Right lobe of liver (tissue), 6 donors: Measurements from ENCODE around the gene C9orf50. TPM values are rescaled to one million over a fixed set of nuclear protein-coding genes. Genes with fewer than 3 reads are reported as not detected.

Experiments
- ATAC-seq, 4 donors: fragments of 200-7000 bp; cut with Tn5 transposase; one replicate each; pipeline ENCODE4 v1.9.1; 2020; ENCODE audit warnings: mild to moderate bottlenecking in 4 of 4, moderate library complexity in 4 of 4
- DNase-seq, 3 donors: peaks; one replicate each; pipeline ENCODE4 v3.0.0-alpha.2; 2020
- H3K27ac ChIP-seq, 3 donors: fragments of 200-600 bp; one replicate each; pipeline ENCODE4 v1.8.0; 2022
- H3K27me3 ChIP-seq, 2 donors: fragments of 200-600 bp; one replicate each; pipeline ENCODE4 v1.8.0; 2022
- H3K36me3 ChIP-seq, 4 donors: fragments of 200-600 bp; sonication (generic) in 1 of 4; one replicate each; pipeline versions ENCODE4 v1.5.1 to v1.8.0; 2017 to 2022; ENCODE audit warnings: control low read depth in 1 of 4
- H3K4me1 ChIP-seq, 4 donors: fragments of 200-600 bp; sonication (generic) in 1 of 4; one replicate each; pipeline versions ENCODE4 v1.5.1 to v1.8.0; 2017 to 2022; ENCODE audit warnings: control low read depth in 1 of 4
- H3K4me3 ChIP-seq, 3 donors: fragments of 200-600 bp; one replicate each; pipeline ENCODE4 v1.8.0; 2022
- H3K9me3 ChIP-seq, 4 donors: fragments of 200-600 bp; sonication (generic) in 1 of 4; one replicate each; pipeline versions ENCODE4 v1.5.1 to v1.8.0; 2017 to 2022; ENCODE audit warnings: control low read depth in 1 of 4
- CTCF ChIP-seq, 4 donors: fragments of 200-600 bp in 3 of 4; fragments of 450-650 bp in 1 of 4; IDR thresholded peaks; one replicate each; pipeline versions ENCODE4 v1.5.1 to v1.8.0; 2016 to 2022; ENCODE audit warnings: antibody characterized with exemption in 4 of 4, mild to moderate bottlenecking in 2 of 4
- POLR2A ChIP-seq: fragments of 450-650 bp; IDR thresholded peaks from one replicate; pipeline ENCODE4 v1.6.1; 2017; ENCODE audit warnings: antibody characterized with exemption, mild to moderate bottlenecking
- WGBS: methylation state at CpG from one replicate; pipeline ENCODE4 v1.1.6; 2018; ENCODE audit warnings: low coverage, low lambda C conversion rate; ENCODE audit not compliant: insufficient coverage; ENCODE audit errors: missing lambda C conversion rate; 5-methylcytosine and 5-hydroxymethylcytosine counted together
- intact Hi-C, 2 donors: fragments of 100-400 bp; cut with DNase I; formaldehyde crosslinking; loops; one replicate each; pipeline versions ENCODE4 v1.11.2 to v1.14.1; 2022
- total RNA-seq, 6 experiments: library from RNA; depleted of rRNA in 2 of 6; stranded (reverse); fragments of >200 nt in 2 of 6; fragmentation: NEBNext Ultra II Directional in 3 of 6; extraction: Animal tissue kit (Norgen Biotek cat#: 25700) in 3 of 6; gene quantifications; one replicate each; pipeline versions ENCODE4 v1.1.0 to v1.2.4, GENCODE V29; 2016 to 2023
- donor health status: DM: no; HTN: yes; CAD: no.
- donor health status: DM: no; HTN: no; CAD: no.
- donor health status: DM: no; HTN: no; CAD: no.
- donor health status: DM: no; HTN: yes; CAD: no.
- donor health status: DM: no; HTN: yes; CAD: no.

C9orf50 gene
- total RNA-seq, 6 experiments from 2014 or later, result not detected

GRCh38 chr9:129601082-129601674, 19.7 kb downstream of the C9orf50 start:
- intact Hi-C loops, result loop anchor here (10.0 kb wide), 2 partner anchors 96 to 426 kb away; partner anchors contain the start of gene IER5L (in 1 of the 2)
- no peak for DNase-seq
- TF ChIP-seq POLR2A (no peak), CTCF (IDR thresholded peaks at IDR 0.05) (no peak)
- H3K36me3 ChIP-seq, result no peaks in the 10 kb centered on the region
- no peak overlapping the region for H3K4me3 ChIP-seq
- H3K27me3 ChIP-seq, result no peaks in the 10 kb centered on the region
- 87% methylated on average over 9 of the region's 9 CpGs for WGBS
- H3K27ac ChIP-seq, result no peak overlapping the region
- no peaks in the 10 kb centered on the region for H3K9me3 ChIP-seq
- ATAC-seq, result no peak
- peaks cover 0 to 12% (median 1%) of the 10 kb centered on the region in 4 donors for H3K4me1 ChIP-seq

GRCh38 chr9:129598089-129598596, 22.8 kb downstream of the C9orf50 start:
- no peak for ATAC-seq
- Histone ChIP-seq H3K4me3 (peak overlapping the region in 1 of 3 donors; percentile 23), H3K27me3 (no peaks in the 10 kb centered on the region), H3K9me3 (no peaks in the 10 kb centered on the region), H3K36me3 (no peaks in the 10 kb centered on the region), H3K27ac (no peak overlapping the region), H3K4me1 (peaks cover 0 to 6% (median 0%) of the 10 kb centered on the region in 4 donors)
- TF ChIP-seq POLR2A, result no peak
- TF ChIP-seq CTCF (IDR thresholded peaks at IDR 0.05), result no peak
- no peak for DNase-seq
- intact Hi-C loops, result no loop called here
- WGBS, result 81% methylated on average over 6 of the region's 14 CpGs

- intact Hi-C loops, result no loop called here
- Histone ChIP-seq H3K4me3 (peak overlapping the region; percentile 23 to 42 (median 36)), H3K27ac (peak overlapping the region; percentile 55 to 59 (median 56)), H3K9me3 (no peaks in the 10 kb centered on the region), H3K4me1 (peaks cover 0 to 6% (median 0%) of the 10 kb centered on the region in 4 donors), H3K36me3 (no peaks in the 10 kb centered on the region), H3K27me3 (no peaks in the 10 kb centered on the region)
- peak; percentile 57 to 77 (median 74) for ATAC-seq
- peak in 1 of 3 donors; percentile 62 for DNase-seq
- 2% methylated on average over 17 of the region's 57 CpGs for WGBS
- TF ChIP-seq CTCF (IDR thresholded peaks at IDR 0.05) (no peak), POLR2A (no peak)
These were observed 23.4 kb downstream of the C9orf50 start for GRCh38 chr9:129597355-129598088.

- WGBS, result 10% methylated on average over 4 of the region's 33 CpGs
- TF ChIP-seq POLR2A, result no peak
- no peak for TF ChIP-seq CTCF (IDR thresholded peaks at IDR 0.05)
These were observed 24.2 kb downstream of the C9orf50 start for GRCh38 chr9:129596541-129597331.

More at GRCh38 chr9:129596541-129597331, 24.2 kb downstream of the C9orf50 start:
- peak overlapping the region in 2 of 3 donors; percentile 23 to 42 for H3K4me3 ChIP-seq
- peaks cover 0 to 6% (median 0%) of the 10 kb centered on the region in 4 donors for H3K4me1 ChIP-seq
- ATAC-seq, result peak; percentile 43 to 60 (median 44)
- peak overlapping the region; percentile 6 to 56 (median 55) for H3K27ac ChIP-seq
- no peaks in the 10 kb centered on the region for H3K9me3 ChIP-seq
- intact Hi-C loops, result no loop called here
- H3K27me3 ChIP-seq, result no peaks in the 10 kb centered on the region
- no peak for DNase-seq
- H3K36me3 ChIP-seq, result no peaks in the 10 kb centered on the region
